ENCODE measurements around the gene MAL. TPM values are rescaled to one million over a fixed set of nuclear protein-coding genes. Genes with fewer than 3 reads are reported as not detected.
A peak's percentile ranks its signal among the peaks of the same experiment; 100 is the strongest.

Gene MAL
- total and polyA plus RNA-seq, 2 of the 13 experiments (the other 11 are each of a cell fraction or from before 2014, with no cell fraction given): not detected

DNA sequence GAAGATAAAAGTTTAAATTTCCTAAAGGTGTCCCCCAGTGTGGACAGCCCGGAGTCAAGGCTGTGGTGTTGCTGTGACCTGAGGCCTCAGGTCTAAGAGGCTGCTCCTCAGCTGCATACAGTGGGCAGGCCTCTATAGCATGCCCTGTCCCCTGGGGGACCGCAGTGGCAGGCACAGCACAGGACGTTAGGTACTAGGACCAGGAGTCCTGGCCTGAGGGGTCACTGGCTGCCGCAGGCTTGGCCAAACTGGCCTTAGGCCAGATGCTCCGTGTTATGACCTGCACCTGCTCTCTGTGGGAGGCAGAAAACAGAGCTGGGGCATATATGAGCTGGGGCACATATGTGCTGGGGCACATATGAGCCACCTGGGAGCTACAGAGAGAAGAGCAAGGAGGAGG lies 21.2 kb upstream of the MAL start (continued):
- no peak for TF ChIP-seq ZNF782 (CRISPR knock-in tag; IDR thresholded peaks at IDR 0.05; ENCODE audit: borderline replicate concordance)

DNA sequence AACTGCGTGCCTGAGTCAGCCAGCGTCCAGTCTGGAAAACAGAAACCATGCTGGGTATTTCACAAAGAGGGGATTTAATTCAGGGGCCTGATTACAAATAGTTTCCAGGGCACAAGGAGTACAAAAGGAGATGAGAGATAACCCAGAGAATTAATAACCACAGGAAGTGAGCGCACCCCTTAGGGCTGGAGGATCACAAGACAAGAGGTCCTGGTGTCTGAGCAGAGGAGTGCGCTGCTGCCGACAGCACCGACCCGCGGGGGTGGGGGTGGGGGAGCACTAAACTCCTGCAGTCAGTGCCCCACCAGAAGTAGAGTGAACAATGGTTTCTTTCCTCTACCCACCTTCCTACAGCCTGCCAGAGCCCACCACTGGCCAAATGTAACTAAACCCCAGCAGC lies 20.8 kb upstream of the MAL start:
- DNase-seq (ENCODE audit: low spot score) (no peak), FAIRE-seq (no peak), ATAC-seq (peak; percentile 42)
- H3K4me1 ChIP-seq (ENCODE audit: insufficient read depth, low read length): no peaks in the 10 kb centered on the region
- H3K36me3 ChIP-seq (replicated peaks in 1 of 2; ENCODE audit: control insufficient read depth in 1 of 2, insufficient read depth in 2 of 2, low read length in 2 of 2): no peaks in the 10 kb centered on the region
- no peak overlapping the region for H3K9ac ChIP-seq (ENCODE audit: insufficient read depth, low read depth, low read length)
- no peak overlapping the region for H3K27ac ChIP-seq (ENCODE audit: extremely low read length, insufficient read depth, low read length)
- ChIA-PET CTCF (ENCODE audit: low intra/inter-chr PET ratio, low total read pairs) (no interaction called here), POLR2A (no interaction called here)
- intact Hi-C loops (cut with micrococcal nuclease; ENCODE audit: unreplicated experiment) (no loop called here), in situ Hi-C loops (cut with HindIII; ENCODE audit: extremely low pct_ligation_motif_present, low pct_unique_long_range_greater_than_20kb) (no loop called here)
- H2AFZ ChIP-seq (ENCODE audit: low read length): no peak overlapping the region
- H3K27me3 ChIP-seq (ENCODE audit: control insufficient read depth in 1 of 2, insufficient read depth in 2 of 2, low read length in 2 of 2): peaks cover 0 to 52% of the 10 kb centered on the region in 2 experiments; a peak in 4 of 5 replicates
- no peaks in the 10 kb centered on the region for H3K79me2 ChIP-seq (ENCODE audit: insufficient read depth, low read length)
- TF ChIP-seq ZNF496 (CRISPR knock-in tag; IDR thresholded peaks at IDR 0.05; ENCODE audit: insufficient replicate concordance) (no peak), KDM5A (IDR thresholded peaks at IDR 0.05; ENCODE audit: borderline replicate concordance, low read length) (no peak), MYNN (CRISPR knock-in tag; IDR thresholded peaks at IDR 0.05; ENCODE audit: low read depth) (no peak), REL (CRISPR knock-in tag; conservative IDR thresholded peaks at IDR 0.05) (no peak), ZNF782 (CRISPR knock-in tag; IDR thresholded peaks at IDR 0.05; ENCODE audit: borderline replicate concordance) (no peak)
- TF ChIP-seq, protein P1, sequence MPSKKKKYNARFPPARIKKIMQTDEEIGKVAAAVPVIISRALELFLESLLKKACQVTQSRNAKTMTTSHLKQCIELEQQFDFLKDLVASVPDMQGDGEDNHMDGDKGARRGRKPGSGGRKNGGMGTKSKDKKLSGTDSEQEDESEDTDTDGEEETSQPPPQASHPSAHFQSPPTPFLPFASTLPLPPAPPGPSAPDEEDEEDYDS (CRISPR knock-in tag; IDR thresholded peaks at IDR 0.05): no peak
- no TSS peak for BruUV-seq (replicated peaks)
- H3K4me2 ChIP-seq (ENCODE audit: low read depth, low read length): peak overlapping the region; percentile 34; the same call in 1 of the 2 replicates
- no peak overlapping the region; a peak in 1 of 6 replicates for H3K4me3 ChIP-seq (replicated peaks in 1 of 3; ENCODE audit: insufficient read depth in 1 of 3, low read depth in 2 of 3, low read length in 3 of 3)
- no peaks in the 10 kb centered on the region for H4K20me1 ChIP-seq (ENCODE audit: insufficient read depth, low read length)
- no peaks in the 10 kb centered on the region for H3K9me3 ChIP-seq (ENCODE audit: low read length)
- WGBS (ENCODE audit: low lambda C conversion rate): 17% methylated on average over 8 of the region's 8 CpGs

DNA sequence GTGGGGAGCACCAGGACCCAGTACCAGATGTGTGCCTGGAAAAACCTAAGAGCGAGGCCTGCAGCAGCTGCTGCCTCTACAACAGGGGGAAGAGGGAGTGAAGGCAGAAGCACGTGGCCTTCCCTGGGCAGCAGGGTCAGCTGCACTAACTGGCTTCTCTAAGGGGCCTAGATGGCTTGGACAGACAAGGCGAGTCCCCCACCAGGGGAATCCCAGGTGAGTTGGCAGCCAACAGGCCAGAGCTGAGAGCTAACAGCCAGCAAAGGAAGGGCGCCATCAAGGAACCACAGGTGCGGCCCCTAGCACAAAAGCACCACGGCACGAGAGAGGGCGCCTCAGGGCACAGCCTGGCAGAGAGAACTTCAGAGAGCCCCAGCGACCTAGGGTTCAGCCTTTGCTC lies 19.8 kb upstream of the MAL start:
- no peaks in the 10 kb centered on the region for H3K79me2 ChIP-seq (ENCODE audit: insufficient read depth, low read length)
- CTCF ChIA-PET (ENCODE audit: low intra/inter-chr PET ratio, low total read pairs): no interaction called here
- intact Hi-C loops (cut with micrococcal nuclease; ENCODE audit: unreplicated experiment): no loop called here
- POLR2A ChIA-PET: no interaction called here
- no peak overlapping the region for H3K9ac ChIP-seq (ENCODE audit: insufficient read depth, low read depth, low read length)
- in situ Hi-C loops (cut with HindIII; ENCODE audit: extremely low pct_ligation_motif_present, low pct_unique_long_range_greater_than_20kb): no loop called here
- H2AFZ ChIP-seq (ENCODE audit: low read length): no peak overlapping the region
- no peaks in the 10 kb centered on the region for H3K36me3 ChIP-seq (replicated peaks in 1 of 2; ENCODE audit: control insufficient read depth in 1 of 2, insufficient read depth in 2 of 2, low read length in 2 of 2)
- no peak overlapping the region for H3K4me3 ChIP-seq (replicated peaks in 1 of 3; ENCODE audit: insufficient read depth in 1 of 3, low read depth in 2 of 3, low read length in 3 of 3)
- H4K20me1 ChIP-seq (ENCODE audit: insufficient read depth, low read length): no peaks in the 10 kb centered on the region
- H3K4me1 ChIP-seq (ENCODE audit: insufficient read depth, low read length): no peaks in the 10 kb centered on the region
- BruUV-seq (replicated peaks): no TSS peak
- no peak overlapping the region for H3K27ac ChIP-seq (ENCODE audit: extremely low read length, insufficient read depth, low read length)
- WGBS (ENCODE audit: low lambda C conversion rate): 62% methylated on average over 8 of the region's 9 CpGs
- no peak overlapping the region for H3K4me2 ChIP-seq (ENCODE audit: low read depth, low read length)
- ATAC-seq: no peak
- DNase-seq (ENCODE audit: low spot score): no peak
- H3K27me3 ChIP-seq (ENCODE audit: control insufficient read depth in 1 of 2, insufficient read depth in 2 of 2, low read length in 2 of 2): peaks cover 0 to 53% of the 10 kb centered on the region in 2 experiments; a peak in 4 of 5 replicates
- H3K9me3 ChIP-seq (ENCODE audit: low read length): no peaks in the 10 kb centered on the region
- FAIRE-seq: no peak
- no peak for TF ChIP-seq NFE2L1 (CRISPR knock-in tag; IDR thresholded peaks at IDR 0.05; ENCODE audit: borderline replicate concordance)
- TF ChIP-seq RFXANK (CRISPR knock-in tag; IDR thresholded peaks at IDR 0.05): no peak
- no peak for TF ChIP-seq ZNF878 (CRISPR knock-in tag; IDR thresholded peaks at IDR 0.05)
- TF ChIP-seq, protein P2, sequence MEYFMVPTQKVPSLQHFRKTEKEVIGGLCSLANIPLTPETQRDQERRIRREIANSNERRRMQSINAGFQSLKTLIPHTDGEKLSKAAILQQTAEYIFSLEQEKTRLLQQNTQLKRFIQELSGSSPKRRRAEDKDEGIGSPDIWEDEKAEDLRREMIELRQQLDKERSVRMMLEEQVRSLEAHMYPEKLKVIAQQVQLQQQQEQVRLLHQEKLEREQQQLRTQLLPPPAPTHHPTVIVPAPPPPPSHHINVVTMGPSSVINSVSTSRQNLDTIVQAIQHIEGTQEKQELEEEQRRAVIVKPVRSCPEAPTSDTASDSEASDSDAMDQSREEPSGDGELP (IDR thresholded peaks at IDR 0.05; ENCODE audit: borderline replicate concordance, low read depth): no peak
- no peak for TF ChIP-seq KLF15 (CRISPR knock-in tag; IDR thresholded peaks at IDR 0.05; ENCODE audit: borderline replicate concordance)
- TF ChIP-seq ZNF180 (CRISPR knock-in tag; IDR thresholded peaks at IDR 0.05; ENCODE audit: borderline replicate concordance, low read depth): no peak
- TF ChIP-seq ZNF317 (CRISPR knock-in tag; IDR thresholded peaks at IDR 0.05): no peak
- TF ChIP-seq MEIS2 (CRISPR knock-in tag; IDR thresholded peaks at IDR 0.05): no peak
- no peak for TF ChIP-seq ZNF101 (CRISPR knock-in tag; IDR thresholded peaks at IDR 0.05; ENCODE audit: borderline replicate concordance, low read depth)
- TF ChIP-seq, protein P3, sequence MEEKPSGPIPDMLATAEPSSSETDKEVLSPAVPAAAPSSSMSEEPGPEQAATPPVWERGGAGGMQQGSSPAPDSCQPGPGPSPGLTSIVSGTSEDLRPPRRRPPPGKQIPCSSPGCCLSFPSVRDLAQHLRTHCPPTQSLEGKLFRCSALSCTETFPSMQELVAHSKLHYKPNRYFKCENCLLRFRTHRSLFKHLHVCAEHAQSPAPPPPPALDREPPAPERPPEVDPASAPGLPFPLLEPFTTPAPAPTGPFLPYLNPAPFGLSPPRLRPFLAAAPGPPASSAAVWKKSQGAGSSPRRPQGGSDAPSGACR (CRISPR knock-in tag; IDR thresholded peaks at IDR 0.05): no peak
- no peak for TF ChIP-seq KLF6 (CRISPR knock-in tag; IDR thresholded peaks at IDR 0.05)

All from HepG2 (cell line).